OCI-LY1 (cell line): ENCODE results near the gene AADACL4.

ENCODE experiments used
- H2AFZ ChIP-seq: fragments of 200-600 bp; sonication (generic), shearing (Covaris generic); 2 replicates; pipeline ENCODE4 v1.6.0; 2014; ENCODE audit warnings: antibody characterized with exemption, mild to moderate bottlenecking, low read length
- H3F3A ChIP-seq: fragments of 200-600 bp; sonication (generic), shearing (Covaris generic); 2 replicates; pipeline ENCODE4 v1.6.0; 2014; ENCODE audit warnings: mild to moderate bottlenecking, antibody characterized with exemption, low read length, moderate library complexity; ENCODE audit not compliant: insufficient read depth
- H3K27ac ChIP-seq: fragments of 200-600 bp; sonication (generic); 2 replicates; pipeline ENCODE4 v1.5.1; 2014; ENCODE audit warnings: low read length, mixed run types, mild to moderate bottlenecking, low read depth; ENCODE audit not compliant: poor library complexity, severe bottlenecking
- H3K27me3 ChIP-seq: fragments of 200-600 bp; sonication (generic); 2 replicates; pipeline ENCODE4 v1.6.0; 2014; ENCODE audit warnings: antibody characterized with exemption, mild to moderate bottlenecking, low read length, moderate library complexity; ENCODE audit not compliant: insufficient read depth
- H3K36me3 ChIP-seq: fragments of 200-600 bp; sonication (generic); 2 replicates; pipeline ENCODE4 v1.6.1; 2014; ENCODE audit warnings: mild to moderate bottlenecking, antibody characterized with exemption, low read length, moderate library complexity, mixed read lengths; ENCODE audit not compliant: insufficient read depth
- H3K4me1 ChIP-seq: fragments of 200-600 bp; sonication (generic); 2 replicates; pipeline ENCODE4 v1.5.1; 2014; ENCODE audit warnings: mild to moderate bottlenecking, low read length, moderate library complexity; ENCODE audit not compliant: insufficient read depth, severe bottlenecking
- H3K4me2 ChIP-seq: fragments of 200-600 bp; sonication (generic), shearing (Covaris generic); 2 replicates; pipeline ENCODE4 v1.6.1; 2014; ENCODE audit warnings: low read length
- H3K4me3 ChIP-seq: fragments of 200-600 bp; sonication (generic); 2 replicates; pipeline ENCODE4 v1.5.1; 2014; ENCODE audit warnings: low read length, low read depth, mild to moderate bottlenecking, mixed read lengths; ENCODE audit not compliant: poor library complexity, severe bottlenecking
- H3K79me2 ChIP-seq: fragments of 200-600 bp; shearing (Covaris generic); 2 replicates; pipeline ENCODE4 v1.6.1; 2016; ENCODE audit warnings: mixed run types, low read length, mixed read lengths; ENCODE audit not compliant: insufficient read depth
- H3K9ac ChIP-seq: fragments of 200-600 bp; sonication (generic), shearing (Covaris generic); 2 replicates; pipeline ENCODE4 v1.6.1; 2014; ENCODE audit warnings: mild to moderate bottlenecking, low read length, mixed read lengths
- H3K9me2 ChIP-seq: fragments of 200-600 bp; sonication (generic), shearing (Covaris generic); 2 replicates; pipeline ENCODE4 v1.6.1; 2014; ENCODE audit warnings: low read depth, mild to moderate bottlenecking, low read length, mixed read lengths
- H3K9me3 ChIP-seq: fragments of 200-600 bp; shearing (Covaris generic); 2 replicates; pipeline ENCODE4 v1.6.1; 2014; ENCODE audit warnings: low read length, mixed read lengths
- H4K20me1 ChIP-seq: fragments of 200-600 bp; sonication (generic), shearing (Covaris generic); 2 replicates; pipeline ENCODE4 v1.6.0; 2016; ENCODE audit warnings: mild to moderate bottlenecking, low read length; ENCODE audit not compliant: insufficient read depth
- EZH2 ChIP-seq: fragments of 200-600 bp; sonication (generic), shearing (Covaris generic); IDR thresholded peaks from 2 replicates; pipeline ENCODE4 v1.8.0; 2017; ENCODE audit warnings: borderline replicate concordance, mixed run types, mild to moderate bottlenecking, antibody characterized with exemption, low read length, moderate library complexity, mixed read lengths
- TF ChIP-seq, protein P1 (sequence below): fragments of 200-600 bp; sonication (generic), shearing (Covaris generic); IDR thresholded peaks from 2 replicates; pipeline ENCODE4 v1.5.1; 2017; ENCODE audit warnings: mild to moderate bottlenecking, antibody characterized with exemption, low read length, moderate library complexity, mixed read lengths

AADACL4 gene

DNA sequence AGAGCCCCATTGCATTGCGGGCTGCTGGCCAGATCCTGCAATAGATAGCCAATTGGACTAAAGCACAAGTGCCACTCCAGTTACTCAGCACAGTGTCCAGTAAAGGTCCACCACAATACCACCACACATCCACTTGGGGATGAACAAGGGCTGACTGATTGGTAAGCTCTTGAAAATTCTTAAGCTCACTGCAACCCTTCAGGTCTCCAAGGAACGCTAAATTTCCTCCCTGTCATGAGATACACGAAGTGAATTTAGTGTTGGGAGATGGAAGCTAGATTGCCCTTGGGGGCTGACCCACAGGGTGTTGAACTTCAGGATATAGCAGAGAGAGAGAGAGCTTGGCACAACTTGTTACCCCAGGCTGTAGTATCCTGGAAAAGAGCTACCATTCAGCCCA lies 62.2 kb downstream of the AADACL4 start:
- no peak overlapping the region for H3K27ac ChIP-seq
- H3K9me3 ChIP-seq: no peaks in the 10 kb centered on the region
- TF ChIP-seq EZH2: no peak
- TF ChIP-seq, protein P1, sequence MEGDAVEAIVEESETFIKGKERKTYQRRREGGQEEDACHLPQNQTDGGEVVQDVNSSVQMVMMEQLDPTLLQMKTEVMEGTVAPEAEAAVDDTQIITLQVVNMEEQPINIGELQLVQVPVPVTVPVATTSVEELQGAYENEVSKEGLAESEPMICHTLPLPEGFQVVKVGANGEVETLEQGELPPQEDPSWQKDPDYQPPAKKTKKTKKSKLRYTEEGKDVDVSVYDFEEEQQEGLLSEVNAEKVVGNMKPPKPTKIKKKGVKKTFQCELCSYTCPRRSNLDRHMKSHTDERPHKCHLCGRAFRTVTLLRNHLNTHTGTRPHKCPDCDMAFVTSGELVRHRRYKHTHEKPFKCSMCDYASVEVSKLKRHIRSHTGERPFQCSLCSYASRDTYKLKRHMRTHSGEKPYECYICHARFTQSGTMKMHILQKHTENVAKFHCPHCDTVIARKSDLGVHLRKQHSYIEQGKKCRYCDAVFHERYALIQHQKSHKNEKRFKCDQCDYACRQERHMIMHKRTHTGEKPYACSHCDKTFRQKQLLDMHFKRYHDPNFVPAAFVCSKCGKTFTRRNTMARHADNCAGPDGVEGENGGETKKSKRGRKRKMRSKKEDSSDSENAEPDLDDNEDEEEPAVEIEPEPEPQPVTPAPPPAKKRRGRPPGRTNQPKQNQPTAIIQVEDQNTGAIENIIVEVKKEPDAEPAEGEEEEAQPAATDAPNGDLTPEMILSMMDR: no peak
- H2AFZ ChIP-seq: no peak overlapping the region
- H3K4me2 ChIP-seq: no peak overlapping the region
- H3K4me1 ChIP-seq: no peaks in the 10 kb centered on the region
- no peaks in the 10 kb centered on the region for H3K9me2 ChIP-seq
- no peaks in the 10 kb centered on the region for H3K79me2 ChIP-seq
- no peaks in the 10 kb centered on the region; the same call in 1 of the 2 replicates for H3K27me3 ChIP-seq
- H3K36me3 ChIP-seq: no peaks in the 10 kb centered on the region
- H4K20me1 ChIP-seq: no peaks in the 10 kb centered on the region
- no peak overlapping the region for H3K4me3 ChIP-seq
- no peaks in the 10 kb centered on the region for H3F3A ChIP-seq
- H3K9ac ChIP-seq: no peak overlapping the region

DNA sequence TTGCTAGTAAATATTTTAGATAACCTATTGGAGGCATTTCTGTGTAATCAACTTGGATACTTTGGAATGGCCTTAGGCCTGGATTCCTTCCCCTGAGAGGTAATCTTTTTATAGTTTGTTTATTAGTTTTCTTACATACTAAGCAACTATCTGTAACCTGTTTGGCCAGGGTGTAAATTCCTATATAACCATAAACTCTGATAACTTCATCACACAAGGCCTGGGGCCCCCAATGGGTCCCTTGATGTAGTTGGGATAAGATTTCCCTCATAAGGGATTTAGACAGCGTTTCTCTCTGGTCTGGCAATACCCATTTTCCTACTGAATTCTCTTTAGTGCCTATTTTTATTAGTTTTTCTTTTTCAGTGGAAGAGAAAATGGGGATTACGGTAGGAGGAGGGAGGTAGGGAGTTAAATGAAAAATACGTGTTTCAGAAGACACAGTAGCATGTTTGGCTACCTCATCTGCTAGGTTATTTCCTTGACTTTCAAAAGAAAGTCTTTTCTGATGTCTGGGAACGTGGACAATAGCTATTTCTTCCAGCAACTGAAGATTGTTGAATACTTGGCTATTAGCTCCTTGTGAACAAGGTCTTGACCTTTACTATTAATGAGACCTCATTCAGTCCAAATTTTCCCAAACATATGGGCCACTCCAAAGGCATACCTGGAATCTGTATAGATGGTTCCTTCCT lies 64.7 kb downstream of the AADACL4 start:
- no peaks in the 10 kb centered on the region for H4K20me1 ChIP-seq
- no peaks in the 10 kb centered on the region for H3K36me3 ChIP-seq
- no peaks in the 10 kb centered on the region for H3K79me2 ChIP-seq
- H3K27ac ChIP-seq: no peak overlapping the region
- H3K4me3 ChIP-seq: no peak overlapping the region
- TF ChIP-seq EZH2: no peak
- TF ChIP-seq, protein P1: no peak
- H3K27me3 ChIP-seq: no peaks in the 10 kb centered on the region; the same call in 1 of the 2 replicates
- H3K4me1 ChIP-seq: no peaks in the 10 kb centered on the region
- no peak overlapping the region for H2AFZ ChIP-seq
- H3K9me3 ChIP-seq: no peaks in the 10 kb centered on the region
- H3K9me2 ChIP-seq: no peaks in the 10 kb centered on the region
- H3F3A ChIP-seq: no peaks in the 10 kb centered on the region
- no peak overlapping the region for H3K9ac ChIP-seq
- H3K4me2 ChIP-seq: no peak overlapping the region

DNA sequence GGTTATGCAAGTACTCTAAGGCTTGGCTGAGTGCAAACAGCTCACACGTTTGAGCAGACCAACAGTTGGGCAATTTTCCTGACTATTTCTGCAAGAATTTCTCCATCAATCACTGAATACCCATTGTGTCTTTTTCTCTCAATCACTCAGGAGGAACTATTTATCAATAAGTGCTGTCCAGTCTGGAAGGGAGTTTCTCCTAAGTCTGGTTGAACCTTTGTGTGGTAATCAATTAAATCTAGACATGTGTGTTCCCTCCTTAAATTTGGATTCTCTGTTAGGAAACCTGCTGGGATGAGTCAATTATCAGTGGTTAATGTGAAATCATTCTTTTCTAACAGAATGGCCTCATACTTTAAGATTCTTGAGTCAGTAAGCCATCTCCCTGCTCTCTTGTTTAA lies 65.2 kb downstream of the AADACL4 start:
- no peaks in the 10 kb centered on the region for H3K9me2 ChIP-seq
- no peak overlapping the region for H3K4me2 ChIP-seq
- H3K9me3 ChIP-seq: no peaks in the 10 kb centered on the region
- H3K79me2 ChIP-seq: no peaks in the 10 kb centered on the region
- H2AFZ ChIP-seq: no peak overlapping the region
- TF ChIP-seq EZH2: no peak
- TF ChIP-seq, protein P1: no peak
- no peak overlapping the region for H3K9ac ChIP-seq
- no peaks in the 10 kb centered on the region for H3K4me1 ChIP-seq
- no peaks in the 10 kb centered on the region for H3K27me3 ChIP-seq
- H3K27ac ChIP-seq: no peak overlapping the region
- no peaks in the 10 kb centered on the region for H4K20me1 ChIP-seq
- H3F3A ChIP-seq: no peaks in the 10 kb centered on the region
- no peaks in the 10 kb centered on the region for H3K36me3 ChIP-seq
- no peak overlapping the region for H3K4me3 ChIP-seq
